Measurements from ENCODE around the gene FAM107A. TPM values are rescaled to one million over a fixed set of nuclear protein-coding genes. Genes with fewer than 3 reads are reported as not detected.

The FAM107A gene
- polyA plus RNA-seq, 1 experiment, result 0.11 TPM

DNA sequence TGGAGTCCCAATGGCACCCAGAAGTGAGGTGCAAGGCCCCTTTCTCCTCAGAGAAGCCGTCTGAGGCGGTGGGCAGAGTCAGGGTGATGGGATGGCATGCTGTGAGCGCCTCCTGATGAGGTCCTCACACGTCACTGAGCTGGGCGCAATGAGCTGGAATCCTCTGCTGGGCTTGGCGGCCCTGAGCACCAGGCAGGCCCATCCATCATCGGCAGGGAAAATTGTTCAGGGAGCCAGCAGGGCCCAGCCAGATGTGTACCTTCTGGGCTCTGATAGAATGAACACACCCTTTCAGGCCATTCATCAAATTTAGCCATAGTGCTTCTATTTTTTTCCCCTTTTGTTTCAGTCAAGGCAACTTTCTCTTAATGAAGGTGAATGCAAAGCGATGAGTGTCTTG, 45.7 kb upstream of the FAM107A start:
- Histone ChIP-seq H3K27me3 (ENCODE audit: control insufficient read depth, insufficient read depth, low read length) (0 out of 2 replicates have a peak, but pooled peaks cover 2% of the 10 kb centered on the region), H3K4me3 (ENCODE audit: low read depth, low read length) (no peak overlapping the region), H3K36me3 (ENCODE audit: control insufficient read depth, insufficient read depth, low read length) (no peaks in the 10 kb centered on the region)
- DNase-seq (ENCODE audit: low read depth), result no peak
- no peak for TF ChIP-seq CTCF (IDR thresholded peaks at IDR 0.05; ENCODE audit: insufficient read depth, low read depth, low read length)
- ChIA-PET POLR2A (no interaction called here), CTCF (interaction anchor here (1.2 to 15.2 kb wide), 4 partner anchors 11 to 63 kb away, joined by 3 to 371 read pairs (median 4); partner anchors contain the start of gene FAM107A)

DNA sequence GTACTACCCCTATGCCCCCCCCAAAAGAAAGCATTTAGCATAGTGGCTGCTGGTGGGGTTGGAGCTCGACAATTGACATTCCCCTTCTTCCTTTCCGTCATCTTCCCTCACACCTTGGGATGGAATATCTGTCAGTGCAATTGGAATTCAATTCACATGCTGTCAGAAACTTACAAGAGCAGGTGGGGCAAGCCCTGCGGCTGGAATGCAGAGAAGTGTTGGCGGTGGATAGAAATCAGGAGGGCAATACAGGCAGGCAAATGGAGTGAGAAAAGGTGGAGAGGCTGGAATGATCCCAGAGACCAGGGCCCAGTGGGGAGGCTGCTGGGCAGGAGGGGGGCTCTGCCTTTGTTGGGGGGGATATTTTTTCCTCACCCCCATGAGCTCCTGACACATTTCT, 45.2 kb upstream of the FAM107A start:
- Histone ChIP-seq H3K36me3 (ENCODE audit: control insufficient read depth, insufficient read depth, low read length) (no peaks in the 10 kb centered on the region), H3K4me3 (ENCODE audit: low read depth, low read length) (no peak overlapping the region), H3K27me3 (ENCODE audit: control insufficient read depth, insufficient read depth, low read length) (0 out of 2 replicates have a peak, but pooled peaks cover 2% of the 10 kb centered on the region)
- no peak for TF ChIP-seq CTCF (IDR thresholded peaks at IDR 0.05; ENCODE audit: insufficient read depth, low read depth, low read length)
- ChIA-PET CTCF (interaction anchor here (1.4 to 15.2 kb wide), 3 partner anchors 8 to 52 kb away, joined by 4 to 371 read pairs (median 7); partner anchors contain the start of gene FAM107A), POLR2A (no interaction called here)
- no peak for DNase-seq (ENCODE audit: low read depth)

- ChIA-PET POLR2A (no interaction called here), CTCF (interaction anchor here (0.9 to 15.2 kb wide), 5 partner anchors 9 to 51 kb away, joined by 3 to 371 read pairs (median 5); partner anchors contain the start of gene FAM107A)
- H3K36me3 ChIP-seq (ENCODE audit: control insufficient read depth, insufficient read depth, low read length), result no peaks in the 10 kb centered on the region
- 0 out of 2 replicates have a peak, but pooled peaks cover 2% of the 10 kb centered on the region for H3K27me3 ChIP-seq (ENCODE audit: control insufficient read depth, insufficient read depth, low read length)
- no peak for TF ChIP-seq CTCF (IDR thresholded peaks at IDR 0.05; ENCODE audit: insufficient read depth, low read depth, low read length)
- no peak for DNase-seq (ENCODE audit: low read depth)
- H3K4me3 ChIP-seq (ENCODE audit: low read depth, low read length), result no peak overlapping the region
Measured at GRCh38 chr3:58621086-58621830, 44.1 kb upstream of the FAM107A start.

DNA sequence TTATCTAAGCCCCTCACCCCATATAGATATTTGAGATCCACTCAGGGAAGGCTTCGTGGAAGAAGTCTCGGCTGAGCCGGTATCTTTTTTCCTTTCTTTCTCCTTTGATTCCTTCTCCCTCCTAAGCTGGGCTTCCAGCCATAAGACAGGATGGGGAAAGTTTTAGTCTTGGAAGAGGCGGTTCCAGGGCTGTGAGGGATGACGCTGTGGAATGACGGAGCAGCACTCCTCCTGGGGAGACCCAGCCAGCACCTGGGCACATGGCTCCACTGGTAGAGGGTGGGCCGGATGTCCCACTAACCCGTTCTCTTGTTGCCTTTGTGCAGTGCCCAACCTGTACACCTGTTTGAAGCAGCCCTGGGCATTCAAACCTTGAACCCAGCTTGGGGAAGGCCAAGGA, 43.2 kb upstream of the FAM107A start:
- Histone ChIP-seq H3K27me3 (ENCODE audit: control insufficient read depth, insufficient read depth, low read length) (peaks cover 2% of the 10 kb centered on the region; the same call in 1 of the 2 replicates), H3K4me3 (ENCODE audit: low read depth, low read length) (no peak overlapping the region), H3K36me3 (ENCODE audit: control insufficient read depth, insufficient read depth, low read length) (no peaks in the 10 kb centered on the region)
- CTCF ChIA-PET, result interaction anchor here (0.9 to 15.2 kb wide), 3 partner anchors 12 to 50 kb away, joined by 3 to 371 read pairs (median 5); partner anchors contain the start of gene FAM107A
- no peak for TF ChIP-seq CTCF (IDR thresholded peaks at IDR 0.05; ENCODE audit: insufficient read depth, low read depth, low read length)
- POLR2A ChIA-PET, result no interaction called here
- no peak for DNase-seq (ENCODE audit: low read depth)

DNA sequence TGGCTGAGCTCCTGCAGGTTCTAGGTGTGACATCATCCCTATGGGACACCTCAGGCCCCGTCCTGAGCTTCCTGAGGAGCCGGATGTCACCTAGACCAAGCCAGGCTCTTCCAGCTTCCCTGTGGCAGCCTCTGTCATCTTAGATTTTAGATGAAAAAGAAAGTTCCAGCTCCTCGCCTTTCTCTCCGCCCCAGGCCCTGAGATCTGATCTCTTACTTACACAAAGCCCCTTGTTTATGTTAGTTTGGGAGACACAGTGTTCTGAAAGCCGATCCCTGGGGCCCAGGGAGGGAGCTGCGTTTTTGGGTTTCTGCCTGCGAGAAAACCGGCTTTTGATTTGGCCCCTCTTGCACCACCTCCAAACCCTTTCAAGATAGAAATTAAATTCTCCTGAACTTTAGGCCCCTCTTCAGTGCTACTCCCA, 40.2 kb upstream of the FAM107A start:
- TF ChIP-seq CTCF (IDR thresholded peaks at IDR 0.05; ENCODE audit: insufficient read depth, low read depth, low read length), result no peak
- DNase-seq (ENCODE audit: low read depth), result no peak
- H3K36me3 ChIP-seq (ENCODE audit: control insufficient read depth, insufficient read depth, low read length), result no peaks in the 10 kb centered on the region
- CTCF ChIA-PET, result interaction anchor here (1.2 to 2.9 kb wide), 3 partner anchors 11 to 32 kb away, joined by 4 to 12 read pairs (median 4); no protein-coding TSS in a partner anchor
- POLR2A ChIA-PET, result no interaction called here
- peaks cover 2% of the 10 kb centered on the region; the same call in 1 of the 2 replicates for H3K27me3 ChIP-seq (ENCODE audit: control insufficient read depth, insufficient read depth, low read length)
- H3K4me3 ChIP-seq (ENCODE audit: low read depth, low read length), result no peak overlapping the region

All from BJ (cell line).